SK-N-SH treated with all-trans-retinoic acid at 6 μM for 48 hours (cell line): Measurements from ENCODE around the gene GSE1.

ENCODE experiments used
- ISL1 ChIP-seq: fragments of 250-450 bp; sonication (Bioruptor Pico); IDR thresholded peaks from 2 replicates; pipeline ENCODE4 v2.1.2; 2022; ENCODE audit warnings: mild to moderate bottlenecking, moderate library complexity
- OSR1 ChIP-seq: fragments of 250-450 bp; sonication (Bioruptor Pico); IDR thresholded peaks from 2 replicates; pipeline ENCODE4 v1.8.0; 2022; ENCODE audit warnings: moderate library complexity, mild to moderate bottlenecking, inconsistent platforms
- RARB ChIP-seq: fragments of 250-450 bp; sonication (Bioruptor Pico); IDR thresholded peaks from 2 replicates; pipeline ENCODE4 v1.8.0; 2021; ENCODE audit warnings: mild to moderate bottlenecking, moderate library complexity
- ZFP3 ChIP-seq: fragments of 250-450 bp; sonication (Bioruptor Pico); IDR thresholded peaks from 2 replicates; pipeline ENCODE4 v1.5.0; 2020; ENCODE audit warnings: mild to moderate bottlenecking, moderate library complexity
- TF ChIP-seq, protein P1 (sequence below): fragments of 250-450 bp; sonication (Bioruptor Pico); IDR thresholded peaks from 2 replicates; pipeline ENCODE4 v1.8.0; 2020; ENCODE audit warnings: mild to moderate bottlenecking, moderate library complexity, borderline replicate concordance
- TF ChIP-seq, protein P2 (sequence below): fragments of 250-450 bp; sonication (Bioruptor Pico); IDR thresholded peaks from 2 replicates; pipeline ENCODE4 v1.5.1; 2021; ENCODE audit warnings: mild to moderate bottlenecking, moderate library complexity
- TF ChIP-seq, protein P3 (sequence below): fragments of 250-450 bp; sonication (Bioruptor Pico); IDR thresholded peaks from 2 replicates; pipeline ENCODE4 v1.5.1; 2020; ENCODE audit warnings: low read depth, mild to moderate bottlenecking, moderate library complexity
- TF ChIP-seq, protein P4 (sequence below): fragments of 250-450 bp; sonication (Bioruptor Pico); IDR thresholded peaks from 2 replicates; pipeline ENCODE4 v1.5.0; 2020; ENCODE audit warnings: mild to moderate bottlenecking, moderate library complexity

DNA sequence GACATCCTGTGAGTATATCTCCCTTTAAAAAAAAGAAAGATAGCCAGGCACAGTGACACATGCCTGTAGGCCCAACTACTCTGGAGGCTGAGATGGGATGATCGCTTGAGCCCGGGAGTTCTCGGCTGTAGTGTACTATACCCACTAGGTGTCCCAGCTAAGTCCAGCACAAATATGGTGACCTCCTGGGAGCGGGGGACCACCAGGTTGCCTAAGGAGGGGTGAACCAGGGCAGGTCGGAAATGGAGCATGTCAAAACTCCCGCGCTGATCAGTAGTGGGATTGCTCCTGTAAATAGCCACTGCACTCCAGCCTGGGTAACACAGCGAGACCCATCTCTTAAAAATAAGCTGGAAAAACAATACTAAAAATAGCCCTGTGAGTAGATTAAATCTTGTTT lies 46.2 kb downstream of the GSE1 start:
- TF ChIP-seq RARB (CRISPR knock-in tag) (no peak), OSR1 (CRISPR knock-in tag) (no peak), ISL1 (CRISPR knock-in tag) (no peak), ZFP3 (no peak)
- TF ChIP-seq, protein P1, sequence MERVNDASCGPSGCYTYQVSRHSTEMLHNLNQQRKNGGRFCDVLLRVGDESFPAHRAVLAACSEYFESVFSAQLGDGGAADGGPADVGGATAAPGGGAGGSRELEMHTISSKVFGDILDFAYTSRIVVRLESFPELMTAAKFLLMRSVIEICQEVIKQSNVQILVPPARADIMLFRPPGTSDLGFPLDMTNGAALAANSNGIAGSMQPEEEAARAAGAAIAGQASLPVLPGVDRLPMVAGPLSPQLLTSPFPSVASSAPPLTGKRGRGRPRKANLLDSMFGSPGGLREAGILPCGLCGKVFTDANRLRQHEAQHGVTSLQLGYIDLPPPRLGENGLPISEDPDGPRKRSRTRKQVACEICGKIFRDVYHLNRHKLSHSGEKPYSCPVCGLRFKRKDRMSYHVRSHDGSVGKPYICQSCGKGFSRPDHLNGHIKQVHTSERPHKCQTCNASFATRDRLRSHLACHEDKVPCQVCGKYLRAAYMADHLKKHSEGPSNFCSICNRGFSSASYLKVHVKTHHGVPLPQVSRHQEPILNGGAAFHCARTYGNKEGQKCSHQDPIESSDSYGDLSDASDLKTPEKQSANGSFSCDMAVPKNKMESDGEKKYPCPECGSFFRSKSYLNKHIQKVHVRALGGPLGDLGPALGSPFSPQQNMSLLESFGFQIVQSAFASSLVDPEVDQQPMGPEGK (CRISPR knock-in tag), result no peak
- TF ChIP-seq, protein P2, sequence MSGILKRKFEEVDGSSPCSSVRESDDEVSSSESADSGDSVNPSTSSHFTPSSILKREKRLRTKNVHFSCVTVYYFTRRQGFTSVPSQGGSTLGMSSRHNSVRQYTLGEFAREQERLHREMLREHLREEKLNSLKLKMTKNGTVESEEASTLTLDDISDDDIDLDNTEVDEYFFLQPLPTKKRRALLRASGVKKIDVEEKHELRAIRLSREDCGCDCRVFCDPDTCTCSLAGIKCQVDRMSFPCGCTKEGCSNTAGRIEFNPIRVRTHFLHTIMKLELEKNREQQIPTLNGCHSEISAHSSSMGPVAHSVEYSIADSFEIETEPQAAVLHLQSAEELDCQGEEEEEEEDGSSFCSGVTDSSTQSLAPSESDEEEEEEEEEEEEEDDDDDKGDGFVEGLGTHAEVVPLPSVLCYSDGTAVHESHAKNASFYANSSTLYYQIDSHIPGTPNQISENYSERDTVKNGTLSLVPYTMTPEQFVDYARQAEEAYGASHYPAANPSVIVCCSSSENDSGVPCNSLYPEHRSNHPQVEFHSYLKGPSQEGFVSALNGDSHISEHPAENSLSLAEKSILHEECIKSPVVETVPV (CRISPR knock-in tag), result no peak
- TF ChIP-seq, protein P3, sequence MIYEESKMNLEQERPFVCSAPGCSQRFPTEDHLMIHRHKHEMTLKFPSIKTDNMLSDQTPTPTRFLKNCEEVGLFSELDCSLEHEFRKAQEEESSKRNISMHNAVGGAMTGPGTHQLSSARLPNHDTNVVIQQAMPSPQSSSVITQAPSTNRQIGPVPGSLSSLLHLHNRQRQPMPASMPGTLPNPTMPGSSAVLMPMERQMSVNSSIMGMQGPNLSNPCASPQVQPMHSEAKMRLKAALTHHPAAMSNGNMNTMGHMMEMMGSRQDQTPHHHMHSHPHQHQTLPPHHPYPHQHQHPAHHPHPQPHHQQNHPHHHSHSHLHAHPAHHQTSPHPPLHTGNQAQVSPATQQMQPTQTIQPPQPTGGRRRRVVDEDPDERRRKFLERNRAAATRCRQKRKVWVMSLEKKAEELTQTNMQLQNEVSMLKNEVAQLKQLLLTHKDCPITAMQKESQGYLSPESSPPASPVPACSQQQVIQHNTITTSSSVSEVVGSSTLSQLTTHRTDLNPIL (CRISPR knock-in tag), result no peak
- TF ChIP-seq, protein P4, sequence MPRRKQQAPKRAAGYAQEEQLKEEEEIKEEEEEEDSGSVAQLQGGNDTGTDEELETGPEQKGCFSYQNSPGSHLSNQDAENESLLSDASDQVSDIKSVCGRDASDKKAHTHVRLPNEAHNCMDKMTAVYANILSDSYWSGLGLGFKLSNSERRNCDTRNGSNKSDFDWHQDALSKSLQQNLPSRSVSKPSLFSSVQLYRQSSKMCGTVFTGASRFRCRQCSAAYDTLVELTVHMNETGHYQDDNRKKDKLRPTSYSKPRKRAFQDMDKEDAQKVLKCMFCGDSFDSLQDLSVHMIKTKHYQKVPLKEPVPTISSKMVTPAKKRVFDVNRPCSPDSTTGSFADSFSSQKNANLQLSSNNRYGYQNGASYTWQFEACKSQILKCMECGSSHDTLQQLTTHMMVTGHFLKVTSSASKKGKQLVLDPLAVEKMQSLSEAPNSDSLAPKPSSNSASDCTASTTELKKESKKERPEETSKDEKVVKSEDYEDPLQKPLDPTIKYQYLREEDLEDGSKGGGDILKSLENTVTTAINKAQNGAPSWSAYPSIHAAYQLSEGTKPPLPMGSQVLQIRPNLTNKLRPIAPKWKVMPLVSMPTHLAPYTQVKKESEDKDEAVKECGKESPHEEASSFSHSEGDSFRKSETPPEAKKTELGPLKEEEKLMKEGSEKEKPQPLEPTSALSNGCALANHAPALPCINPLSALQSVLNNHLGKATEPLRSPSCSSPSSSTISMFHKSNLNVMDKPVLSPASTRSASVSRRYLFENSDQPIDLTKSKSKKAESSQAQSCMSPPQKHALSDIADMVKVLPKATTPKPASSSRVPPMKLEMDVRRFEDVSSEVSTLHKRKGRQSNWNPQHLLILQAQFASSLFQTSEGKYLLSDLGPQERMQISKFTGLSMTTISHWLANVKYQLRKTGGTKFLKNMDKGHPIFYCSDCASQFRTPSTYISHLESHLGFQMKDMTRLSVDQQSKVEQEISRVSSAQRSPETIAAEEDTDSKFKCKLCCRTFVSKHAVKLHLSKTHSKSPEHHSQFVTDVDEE (CRISPR knock-in tag), result no peak
